ENCODE data around the gene ALPG.

ALPG gene

GRCh38 chr2:232460171-232460570 lies 53.5 kb downstream of the ALPG start:
- no peak for FAIRE-seq
